Activated naive CD4-positive, alpha-beta T cell treated with anti-CD3 and anti-CD28 coated beads, Interleukin-2, amount 50 U/mL, for 16 hours (primary cell): Measurements from ENCODE around the gene TBC1D21.
A peak's percentile ranks its signal among the peaks of the same experiment; 100 is the strongest.

Experiments used
- DNase-seq: peaks from one replicate; pipeline ENCODE4 v3.0.0-alpha.2; 2020

TBC1D21 gene

GRCh38 chr15:73891328-73892315 is 18.3 kb downstream of the TBC1D21 start:
- no peak for DNase-seq

- DNase-seq, result no peak
Measured at GRCh38 chr15:73892446-73893226, 19.3 kb downstream of the TBC1D21 start.

- DNase-seq, result no peak
Measured at GRCh38 chr15:73894133-73894814, 20.9 kb downstream of the TBC1D21 start.

- peak; percentile 38 for DNase-seq
Measured at GRCh38 chr15:73897441-73898261, 24.3 kb downstream of the TBC1D21 start.

GRCh38 chr15:73899197-73900094 is 26.1 kb downstream of the TBC1D21 start:
- no peak for DNase-seq

GRCh38 chr15:73900095-73900712 is 26.8 kb downstream of the TBC1D21 start:
- DNase-seq, result no peak

GRCh38 chr15:73901126-73901810 is 27.9 kb downstream of the TBC1D21 start:
- DNase-seq, result no peak

GRCh38 chr15:73902121-73903020 is 29.0 kb downstream of the TBC1D21 start:
- DNase-seq, result no peak

GRCh38 chr15:73904026-73904815 is 30.9 kb downstream of the TBC1D21 start:
- no peak for DNase-seq

GRCh38 chr15:73905225-73905827 is 32.0 kb downstream of the TBC1D21 start:
- no peak for DNase-seq

GRCh38 chr15:73906346-73907034 is 33.1 kb downstream of the TBC1D21 start:
- no peak for DNase-seq

GRCh38 chr15:73907035-73907408 is 33.7 kb downstream of the TBC1D21 start:
- DNase-seq, result no peak

- peak; percentile 76 for DNase-seq
Measured at GRCh38 chr15:73908030-73908821, 34.9 kb downstream of the TBC1D21 start.

- no peak for DNase-seq
Measured at GRCh38 chr15:73908822-73909122, 35.4 kb downstream of the TBC1D21 start.

- DNase-seq, result no peak
Measured at GRCh38 chr15:73909651-73910050, 36.3 kb downstream of the TBC1D21 start.

- DNase-seq, result no peak
Measured at GRCh38 chr15:73910522-73911303, 37.3 kb downstream of the TBC1D21 start.
